Measurements from ENCODE around the gene HDAC11.
A peak's percentile ranks its signal among the peaks of the same experiment; 100 is the strongest.

Gene HDAC11

GRCh38 chr3:13528217-13528867 lies 48.2 kb downstream of the HDAC11 start:
- DNase-seq, result peak; percentile 51

GRCh38 chr3:13529196-13530112 lies 49.3 kb downstream of the HDAC11 start:
- DNase-seq, result no peak

- DNase-seq, result no peak
These were observed 50.3 kb downstream of the HDAC11 start for GRCh38 chr3:13530241-13531009.

GRCh38 chr3:13532085-13532484 lies 52.0 kb downstream of the HDAC11 start:
- DNase-seq, result no peak

- DNase-seq, result no peak
These were observed 52.5 kb downstream of the HDAC11 start for GRCh38 chr3:13532631-13533030.

GRCh38 chr3:13533885-13534301 lies 53.8 kb downstream of the HDAC11 start:
- no peak for DNase-seq

- no peak for DNase-seq
These were observed 55.4 kb downstream of the HDAC11 start for GRCh38 chr3:13535526-13535875.

GRCh38 chr3:13535905-13536304 lies 55.8 kb downstream of the HDAC11 start:
- DNase-seq, result no peak

- DNase-seq, result no peak
These were observed 56.3 kb downstream of the HDAC11 start for GRCh38 chr3:13536432-13536831.

GRCh38 chr3:13536832-13537231 lies 56.7 kb downstream of the HDAC11 start:
- peak; percentile 13 for DNase-seq

- no peak for DNase-seq
These were observed 57.3 kb downstream of the HDAC11 start for GRCh38 chr3:13537244-13537908.

- DNase-seq, result no peak
These were observed 57.8 kb downstream of the HDAC11 start for GRCh38 chr3:13537909-13538296.

GRCh38 chr3:13538520-13539291 lies 58.6 kb downstream of the HDAC11 start:
- no peak for DNase-seq

GRCh38 chr3:13539292-13539638 lies 59.2 kb downstream of the HDAC11 start:
- no peak for DNase-seq

GRCh38 chr3:13539671-13540070 lies 59.6 kb downstream of the HDAC11 start:
- no peak for DNase-seq

- DNase-seq, result no peak
These were observed 60.3 kb downstream of the HDAC11 start for GRCh38 chr3:13540297-13540995.

- no peak for DNase-seq
These were observed 61.6 kb downstream of the HDAC11 start for GRCh38 chr3:13541691-13542090.

- no peak for DNase-seq
These were observed 62.0 kb downstream of the HDAC11 start for GRCh38 chr3:13542142-13542541.

- DNase-seq, result no peak
These were observed 63.1 kb downstream of the HDAC11 start for GRCh38 chr3:13543253-13543652.

- DNase-seq, result no peak
These were observed 64.3 kb downstream of the HDAC11 start for GRCh38 chr3:13544293-13544831.

- no peak for DNase-seq
These were observed 65.0 kb downstream of the HDAC11 start for GRCh38 chr3:13544951-13545651.
